ENCODE results near the gene DEPDC1B. TPM values are rescaled to one million over a fixed set of nuclear protein-coding genes. Genes with fewer than 3 reads are reported as not detected.
"Not testable (repeated sequence)": the region's sequence is repeated elsewhere in the genome, so short reads cannot be mapped to it uniquely, and the experiment has no call there.

DEPDC1B gene
- polyA plus RNA-seq, 1 donor from 2014 or later: 7.1 TPM

DNA sequence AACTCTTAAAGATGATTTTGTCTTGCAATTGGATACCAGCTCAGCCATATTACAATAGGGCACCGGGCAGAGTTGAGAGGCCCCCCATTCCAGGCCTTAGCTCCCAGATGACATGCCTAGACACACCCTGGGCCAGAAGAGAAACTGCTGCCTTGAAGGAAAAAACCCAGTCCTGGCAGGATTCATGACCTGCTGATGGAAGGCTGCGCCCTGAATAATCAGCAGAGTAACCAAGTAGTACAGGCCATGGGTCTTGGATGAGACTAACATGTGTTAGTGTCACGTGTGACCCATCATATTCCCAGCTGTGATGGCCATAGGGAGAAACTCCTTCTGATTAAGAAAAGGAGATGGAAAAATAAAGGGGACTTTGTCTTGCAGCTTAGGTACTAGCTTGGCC is 39.0 kb upstream of the DEPDC1B start:
- Histone ChIP-seq H3K9me2 (ENCODE audit: insufficient read depth, low read length) (no peaks in the 10 kb centered on the region), H3K9ac (ENCODE audit: low read length) (no peak overlapping the region), H3K79me2 (replicated peaks; ENCODE audit: insufficient read depth, low read length) (no peaks in the 10 kb centered on the region), H4K20me1 (ENCODE audit: insufficient read depth) (no peaks in the 10 kb centered on the region), H3K9me3 (ENCODE audit: low read length) (no peaks in the 10 kb centered on the region), H3K27me3 (ENCODE audit: insufficient read depth, low read depth, low read length) (no peaks in the 10 kb centered on the region), H3K4me2 (ENCODE audit: low read length) (no peak overlapping the region), H3F3A (ENCODE audit: insufficient read depth, low read length, poor library complexity, severe bottlenecking) (no peaks in the 10 kb centered on the region), H2AFZ (ENCODE audit: low read depth, low read length) (no peak overlapping the region), H3K27ac (ENCODE audit: low read length) (no peak overlapping the region), H3K4me3 (ENCODE audit: low read length) (no peak overlapping the region), H3K36me3 (ENCODE audit: insufficient read depth, low read length) (no peaks in the 10 kb centered on the region)
- no peak for TF ChIP-seq EZH2 (IDR thresholded peaks at IDR 0.05; ENCODE audit: borderline replicate concordance, insufficient read depth, low read length, poor library complexity, severe bottlenecking)
- TF ChIP-seq MXI1 (conservative IDR thresholded peaks at IDR 0.05; ENCODE audit: poor library complexity, severe bottlenecking): no peak
- TF ChIP-seq, protein P1, sequence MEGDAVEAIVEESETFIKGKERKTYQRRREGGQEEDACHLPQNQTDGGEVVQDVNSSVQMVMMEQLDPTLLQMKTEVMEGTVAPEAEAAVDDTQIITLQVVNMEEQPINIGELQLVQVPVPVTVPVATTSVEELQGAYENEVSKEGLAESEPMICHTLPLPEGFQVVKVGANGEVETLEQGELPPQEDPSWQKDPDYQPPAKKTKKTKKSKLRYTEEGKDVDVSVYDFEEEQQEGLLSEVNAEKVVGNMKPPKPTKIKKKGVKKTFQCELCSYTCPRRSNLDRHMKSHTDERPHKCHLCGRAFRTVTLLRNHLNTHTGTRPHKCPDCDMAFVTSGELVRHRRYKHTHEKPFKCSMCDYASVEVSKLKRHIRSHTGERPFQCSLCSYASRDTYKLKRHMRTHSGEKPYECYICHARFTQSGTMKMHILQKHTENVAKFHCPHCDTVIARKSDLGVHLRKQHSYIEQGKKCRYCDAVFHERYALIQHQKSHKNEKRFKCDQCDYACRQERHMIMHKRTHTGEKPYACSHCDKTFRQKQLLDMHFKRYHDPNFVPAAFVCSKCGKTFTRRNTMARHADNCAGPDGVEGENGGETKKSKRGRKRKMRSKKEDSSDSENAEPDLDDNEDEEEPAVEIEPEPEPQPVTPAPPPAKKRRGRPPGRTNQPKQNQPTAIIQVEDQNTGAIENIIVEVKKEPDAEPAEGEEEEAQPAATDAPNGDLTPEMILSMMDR (IDR thresholded peaks at IDR 0.05; ENCODE audit: poor library complexity, severe bottlenecking): no peak

DNA sequence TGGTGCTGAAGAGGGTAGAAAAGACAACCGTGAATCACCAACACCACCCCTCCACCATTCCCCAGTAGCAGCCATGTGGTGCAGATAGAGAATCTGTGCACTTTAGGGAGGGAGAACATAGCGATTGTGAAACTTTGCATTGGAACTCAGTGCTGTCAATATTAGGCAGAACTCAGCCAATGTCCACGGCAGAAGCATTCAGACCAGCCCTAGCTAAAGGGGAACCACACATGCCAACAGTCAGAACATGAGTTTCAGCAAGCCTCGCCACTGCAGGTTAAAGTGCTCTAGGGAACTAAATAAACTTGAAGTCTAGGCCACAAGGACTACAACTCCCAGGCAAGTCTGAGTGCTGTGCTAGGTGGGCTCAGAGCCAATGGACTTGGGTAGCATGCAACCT is 38.5 kb upstream of the DEPDC1B start:
- no peaks in the 10 kb centered on the region for H3K79me2 ChIP-seq (replicated peaks; ENCODE audit: insufficient read depth, low read length)
- no peak overlapping the region for H3K4me2 ChIP-seq (ENCODE audit: low read length)
- H3K36me3 ChIP-seq (ENCODE audit: insufficient read depth, low read length): no peaks in the 10 kb centered on the region
- no peaks in the 10 kb centered on the region for H4K20me1 ChIP-seq (ENCODE audit: insufficient read depth)
- no peak overlapping the region for H3K9ac ChIP-seq (ENCODE audit: low read length)
- H3K9me2 ChIP-seq (ENCODE audit: insufficient read depth, low read length): no peaks in the 10 kb centered on the region
- no peaks in the 10 kb centered on the region for H3K27me3 ChIP-seq (ENCODE audit: insufficient read depth, low read depth, low read length)
- no peak for TF ChIP-seq POLR2AphosphoS5 (IDR thresholded peaks at IDR 0.05)
- TF ChIP-seq, protein P2, sequence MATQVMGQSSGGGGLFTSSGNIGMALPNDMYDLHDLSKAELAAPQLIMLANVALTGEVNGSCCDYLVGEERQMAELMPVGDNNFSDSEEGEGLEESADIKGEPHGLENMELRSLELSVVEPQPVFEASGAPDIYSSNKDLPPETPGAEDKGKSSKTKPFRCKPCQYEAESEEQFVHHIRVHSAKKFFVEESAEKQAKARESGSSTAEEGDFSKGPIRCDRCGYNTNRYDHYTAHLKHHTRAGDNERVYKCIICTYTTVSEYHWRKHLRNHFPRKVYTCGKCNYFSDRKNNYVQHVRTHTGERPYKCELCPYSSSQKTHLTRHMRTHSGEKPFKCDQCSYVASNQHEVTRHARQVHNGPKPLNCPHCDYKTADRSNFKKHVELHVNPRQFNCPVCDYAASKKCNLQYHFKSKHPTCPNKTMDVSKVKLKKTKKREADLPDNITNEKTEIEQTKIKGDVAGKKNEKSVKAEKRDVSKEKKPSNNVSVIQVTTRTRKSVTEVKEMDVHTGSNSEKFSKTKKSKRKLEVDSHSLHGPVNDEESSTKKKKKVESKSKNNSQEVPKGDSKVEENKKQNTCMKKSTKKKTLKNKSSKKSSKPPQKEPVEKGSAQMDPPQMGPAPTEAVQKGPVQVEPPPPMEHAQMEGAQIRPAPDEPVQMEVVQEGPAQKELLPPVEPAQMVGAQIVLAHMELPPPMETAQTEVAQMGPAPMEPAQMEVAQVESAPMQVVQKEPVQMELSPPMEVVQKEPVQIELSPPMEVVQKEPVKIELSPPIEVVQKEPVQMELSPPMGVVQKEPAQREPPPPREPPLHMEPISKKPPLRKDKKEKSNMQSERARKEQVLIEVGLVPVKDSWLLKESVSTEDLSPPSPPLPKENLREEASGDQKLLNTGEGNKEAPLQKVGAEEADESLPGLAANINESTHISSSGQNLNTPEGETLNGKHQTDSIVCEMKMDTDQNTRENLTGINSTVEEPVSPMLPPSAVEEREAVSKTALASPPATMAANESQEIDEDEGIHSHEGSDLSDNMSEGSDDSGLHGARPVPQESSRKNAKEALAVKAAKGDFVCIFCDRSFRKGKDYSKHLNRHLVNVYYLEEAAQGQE (IDR thresholded peaks at IDR 0.05; ENCODE audit: borderline replicate concordance): no peak
- TF ChIP-seq SMC3 (conservative IDR thresholded peaks at IDR 0.05; ENCODE audit: poor library complexity): no peak
- TF ChIP-seq, protein P1 (IDR thresholded peaks at IDR 0.05; ENCODE audit: poor library complexity, severe bottlenecking): no peak
- TF ChIP-seq MXI1 (conservative IDR thresholded peaks at IDR 0.05; ENCODE audit: poor library complexity, severe bottlenecking): no peak
- no peak for TF ChIP-seq TAF1 (IDR thresholded peaks at IDR 0.05; ENCODE audit: low read depth)
- TF ChIP-seq RAD21 (conservative IDR thresholded peaks at IDR 0.05): no peak
- no peak for TF ChIP-seq EP300 (conservative IDR thresholded peaks at IDR 0.05; ENCODE audit: poor library complexity, severe bottlenecking)
- no peak for TF ChIP-seq EZH2 (IDR thresholded peaks at IDR 0.05; ENCODE audit: borderline replicate concordance, insufficient read depth, low read length, poor library complexity, severe bottlenecking)
- H3K4me3 ChIP-seq (ENCODE audit: low read length): no peak overlapping the region
- no peaks in the 10 kb centered on the region for H3F3A ChIP-seq (ENCODE audit: insufficient read depth, low read length, poor library complexity, severe bottlenecking)
- no peaks in the 10 kb centered on the region for H3K9me3 ChIP-seq (ENCODE audit: low read length)
- no peak overlapping the region for H3K27ac ChIP-seq (ENCODE audit: low read length)
- no peak overlapping the region for H2AFZ ChIP-seq (ENCODE audit: low read depth, low read length)

DNA sequence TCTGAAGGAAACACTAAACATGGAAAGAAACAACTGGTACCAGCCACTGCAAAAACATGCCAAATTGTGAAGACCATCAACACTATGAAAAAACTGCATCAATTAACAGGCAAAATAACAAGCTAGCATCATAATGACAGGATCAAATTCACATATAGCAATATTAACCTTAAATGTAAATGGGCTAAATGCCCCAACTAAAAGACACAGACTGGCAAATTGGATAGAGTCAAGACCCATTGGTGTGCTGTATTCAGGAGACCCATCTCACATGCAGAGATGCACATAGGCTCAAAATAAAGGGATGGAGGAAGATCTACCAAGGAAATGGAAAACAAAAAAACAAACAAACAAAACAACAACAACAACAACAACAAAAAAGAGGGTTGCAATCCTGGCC is 30.9 kb upstream of the DEPDC1B start:
- H3K4me3 ChIP-seq (ENCODE audit: low read length); H3K27ac ChIP-seq (ENCODE audit: low read length); H3K79me2 ChIP-seq (replicated peaks; ENCODE audit: insufficient read depth, low read length); H3F3A ChIP-seq (ENCODE audit: insufficient read depth, low read length, poor library complexity, severe bottlenecking); H3K9me3 ChIP-seq (ENCODE audit: low read length); H3K9ac ChIP-seq (ENCODE audit: low read length); H4K20me1 ChIP-seq (ENCODE audit: insufficient read depth); H3K9me2 ChIP-seq (ENCODE audit: insufficient read depth, low read length); H3K4me2 ChIP-seq (ENCODE audit: low read length); H3K36me3 ChIP-seq (ENCODE audit: insufficient read depth, low read length); H2AFZ ChIP-seq (ENCODE audit: low read depth, low read length); H3K27me3 ChIP-seq (ENCODE audit: insufficient read depth, low read depth, low read length): not testable (repeated sequence)

Measured in neural cell (in vitro differentiated cells).